Vagina (tissue), 2 donors: Measurements from ENCODE around the gene EPS15.

Experiments
- CTCF ChIP-seq, 3 experiments: fragments of 450-650 bp in 2 of 3; fragments of 200-600 bp in 1 of 3; sonication (generic) in 1 of 3; IDR thresholded peaks; one replicate each; pipeline ENCODE4 v1.5.1; 2017 to 2019; ENCODE audit warnings: antibody characterized with exemption in 3 of 3, mild to moderate bottlenecking in 2 of 3, moderate library complexity in 2 of 3
- POLR2A ChIP-seq, 2 donors: fragments of 450-650 bp; IDR thresholded peaks; one replicate each; pipeline ENCODE4 v1.6.1; 2017; ENCODE audit warnings: antibody characterized with exemption in 2 of 2, mild to moderate bottlenecking in 2 of 2, moderate library complexity in 2 of 2

GRCh38 chr1:51312718-51313117, 206.3 kb downstream of the EPS15 start:
- TF ChIP-seq POLR2A (IDR thresholded peaks at IDR 0.05) (no peak), CTCF (IDR thresholded peaks at IDR 0.05) (no peak)
